HG03039 (cell line): ENCODE results near the gene ZEB2.

Source experiments
- ATAC-seq: cut with Tn5 transposase; IDR thresholded peaks from one replicate; pipeline ENCODE4 v1.9.1; 2021; ENCODE audit warnings: mild to moderate bottlenecking, moderate library complexity; ENCODE audit not compliant: unreplicated experiment

Gene ZEB2

GRCh38 chr2:144496977-144497598 lies 22.8 kb downstream of the ZEB2 start:
- ATAC-seq, result no peak

GRCh38 chr2:144496092-144496976 lies 23.6 kb downstream of the ZEB2 start:
- ATAC-seq, result no peak

GRCh38 chr2:144495227-144496091 lies 24.5 kb downstream of the ZEB2 start:
- no peak for ATAC-seq

- ATAC-seq, result no peak
Observed at GRCh38 chr2:144493027-144493809, 26.7 kb downstream of the ZEB2 start.

GRCh38 chr2:144490857-144491256 lies 29.1 kb downstream of the ZEB2 start:
- no peak for ATAC-seq

GRCh38 chr2:144490017-144490416 lies 29.9 kb downstream of the ZEB2 start:
- ATAC-seq, result no peak

GRCh38 chr2:144489315-144489916 lies 30.5 kb downstream of the ZEB2 start:
- ATAC-seq, result no peak

- ATAC-seq, result no peak
Observed at GRCh38 chr2:144484201-144484948, 35.5 kb downstream of the ZEB2 start.

GRCh38 chr2:144481666-144482065 lies 38.3 kb downstream of the ZEB2 start:
- ATAC-seq, result no peak

GRCh38 chr2:144481109-144481508 lies 38.8 kb downstream of the ZEB2 start:
- ATAC-seq, result no peak

- no peak for ATAC-seq
Observed at GRCh38 chr2:144480285-144480684, 39.6 kb downstream of the ZEB2 start.

GRCh38 chr2:144479659-144480058 lies 40.3 kb downstream of the ZEB2 start:
- ATAC-seq, result no peak

GRCh38 chr2:144479138-144479537 lies 40.8 kb downstream of the ZEB2 start:
- ATAC-seq, result no peak

GRCh38 chr2:144477957-144478311 lies 42.0 kb downstream of the ZEB2 start:
- no peak for ATAC-seq

- no peak for ATAC-seq
Observed at GRCh38 chr2:144477281-144477956, 42.5 kb downstream of the ZEB2 start.

GRCh38 chr2:144476682-144477081 lies 43.2 kb downstream of the ZEB2 start:
- ATAC-seq, result no peak

- no peak for ATAC-seq
Observed at GRCh38 chr2:144475569-144476275, 44.2 kb downstream of the ZEB2 start.

GRCh38 chr2:144475044-144475443 lies 44.9 kb downstream of the ZEB2 start:
- ATAC-seq, result no peak
